Measurements from ENCODE around the gene WNT9B. TPM values are rescaled to one million over a fixed set of nuclear protein-coding genes. Genes with fewer than 3 reads are reported as not detected.

WNT9B gene
- total and polyA plus RNA-seq, 9 of the 15 experiments (the other 6 are each of a cell fraction or from before 2014, with no cell fraction given), result not detected

- TF ChIP-seq STAT6 (CRISPR knock-in tag; IDR thresholded peaks at IDR 0.05), result no peak
- TF ChIP-seq FOXA3 (CRISPR knock-in tag; conservative IDR thresholded peaks at IDR 0.05 in 1 of 2, IDR thresholded peaks at IDR 0.05 in 1 of 2), result peak in 1 of 2 experiments; percentile 14; a peak in 1 of 4 replicates
- peak; percentile 51; the same call in 1 of the 2 replicates for TF ChIP-seq EP400 (IDR thresholded peaks at IDR 0.05)
- no peak for TF ChIP-seq ZNF347 (CRISPR knock-in tag; IDR thresholded peaks at IDR 0.05; ENCODE audit: low read depth)
- TF ChIP-seq SNAPC5 (CRISPR knock-in tag; IDR thresholded peaks at IDR 0.05), result no peak
- peak in 1 of 3 experiments; percentile 9 for TF ChIP-seq YY1 (IDR thresholded peaks at IDR 0.05; ENCODE audit: borderline replicate concordance in 1 of 3, control insufficient read depth in 1 of 3, extremely low read depth in 1 of 3, insufficient read depth in 3 of 3, insufficient read length in 1 of 3, insufficient replicate concordance in 2 of 3, low read depth in 1 of 3, low read length in 2 of 3)
- no peak for TF ChIP-seq NUFIP1 (IDR thresholded peaks at IDR 0.05; ENCODE audit: partially characterized antibody)
- no peak for TF ChIP-seq RBM39 (optimal IDR thresholded peaks at IDR 0.05; ENCODE audit: low read depth, low read length)
- TF ChIP-seq POLR2AphosphoS2 (IDR thresholded peaks at IDR 0.05; ENCODE audit: low read length), result no peak
- TF ChIP-seq ZNF24 (IDR thresholded peaks at IDR 0.05), result no peak
- no peak for TF ChIP-seq CLOCK (CRISPR knock-in tag; IDR thresholded peaks at IDR 0.05; ENCODE audit: borderline replicate concordance)
- TF ChIP-seq ZNF609 (CRISPR knock-in tag; IDR thresholded peaks at IDR 0.05; ENCODE audit: borderline replicate concordance), result no peak
- no peak for TF ChIP-seq DLX4 (CRISPR knock-in tag; IDR thresholded peaks at IDR 0.05)
- no peak for TF ChIP-seq SREBF2 (CRISPR knock-in tag; IDR thresholded peaks at IDR 0.05)
Measured at GRCh38 chr17:46818929-46819859, 32.2 kb upstream of the WNT9B start (continued).

Data from K562 (cell line).